ENCODE results near the gene P2RY2. TPM values are rescaled to one million over a fixed set of nuclear protein-coding genes. Genes with fewer than 3 reads are reported as not detected.

The P2RY2 gene
- total and polyA plus RNA-seq, 2 experiments from 2014 or later = 0.63 to 1.6 TPM

DNA sequence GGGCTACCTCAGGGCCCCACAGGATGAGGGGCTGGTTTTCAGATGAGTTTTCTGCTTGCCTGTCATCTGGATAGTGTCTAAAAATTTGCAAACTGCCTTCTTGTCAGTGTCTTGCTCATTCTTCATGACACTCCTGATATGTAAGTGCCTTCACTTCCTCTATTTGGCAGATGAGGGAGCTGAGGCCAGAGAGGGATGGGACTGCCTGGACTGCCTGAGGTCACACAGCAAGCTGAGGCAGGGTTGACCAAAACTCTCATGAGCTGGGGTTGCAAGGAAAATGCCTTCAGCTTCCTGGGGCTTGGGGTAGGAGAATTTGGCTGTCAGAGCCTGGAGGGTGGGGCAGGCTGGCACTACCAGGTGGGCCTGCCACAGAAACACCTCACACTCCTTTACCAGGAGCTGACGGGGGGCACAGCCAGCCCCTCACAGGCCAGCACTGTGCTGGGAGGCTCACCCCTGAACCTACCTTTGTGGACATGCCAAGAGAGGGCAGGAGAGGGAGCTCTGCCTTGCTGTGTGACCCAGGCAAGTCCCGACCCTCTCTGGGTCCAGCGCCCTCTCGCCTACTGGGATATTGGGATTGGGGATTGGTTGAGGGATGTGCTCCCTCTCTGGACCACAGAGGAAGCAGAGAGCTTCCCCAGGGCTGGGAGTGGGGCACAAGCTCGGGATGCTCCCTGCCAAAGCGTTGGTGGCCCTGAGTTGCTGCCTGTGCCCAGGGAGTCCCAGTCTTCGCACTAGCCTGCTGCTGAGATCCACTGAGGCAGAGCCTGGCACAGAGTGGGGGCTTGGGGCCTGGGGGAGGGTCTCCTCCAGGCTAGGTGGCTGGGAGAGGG lies 52.2 kb downstream of the P2RY2 start:
- ATAC-seq (peak; percentile 17; the same call in 2 of the 3 replicates), DNase-seq (ENCODE audit: low spot score) (no peak)
- Histone ChIP-seq H3K4me2 (peak overlapping the region; percentile 27; the same call in 1 of the 2 replicates), H3K36me3 (ENCODE audit: insufficient read depth) (no peaks in the 10 kb centered on the region), H3K27ac (ENCODE audit: low read depth) (no peak overlapping the region), H3K9me2 (ENCODE audit: insufficient read depth) (no peaks in the 10 kb centered on the region), H3K79me2 (replicated peaks; ENCODE audit: insufficient read depth) (no peaks in the 10 kb centered on the region), H3K4me1 (ENCODE audit: insufficient read depth) (peaks cover 3% of the 10 kb centered on the region; the same call in 1 of the 2 replicates), H3K4me3 (no peak overlapping the region), H4K20me1 (replicated peaks; ENCODE audit: insufficient read depth) (no peaks in the 10 kb centered on the region), H2AFZ (no peak overlapping the region), H3F3A (replicated peaks; ENCODE audit: low read depth) (no peaks in the 10 kb centered on the region), H3K27me3 (ENCODE audit: insufficient read depth) (peaks cover 9% of the 10 kb centered on the region)
- Mint-ChIP-seq H3K9me3 (no peaks in the 10 kb centered on the region), H3K4me1 (peaks cover 46% of the 10 kb centered on the region), H3K27ac (no peak overlapping the region; the same call in 1 of the 2 replicates), H3K36me3 (ENCODE audit: low read depth) (no peaks in the 10 kb centered on the region), H3K27me3 (ENCODE audit: insufficient read depth, low read depth, poor library complexity) (peaks cover 20% of the 10 kb centered on the region), H3K4me3 (peak overlapping the region; percentile 33; the same call in 1 of the 3 replicates)
- TF ChIP-seq, protein P1, sequence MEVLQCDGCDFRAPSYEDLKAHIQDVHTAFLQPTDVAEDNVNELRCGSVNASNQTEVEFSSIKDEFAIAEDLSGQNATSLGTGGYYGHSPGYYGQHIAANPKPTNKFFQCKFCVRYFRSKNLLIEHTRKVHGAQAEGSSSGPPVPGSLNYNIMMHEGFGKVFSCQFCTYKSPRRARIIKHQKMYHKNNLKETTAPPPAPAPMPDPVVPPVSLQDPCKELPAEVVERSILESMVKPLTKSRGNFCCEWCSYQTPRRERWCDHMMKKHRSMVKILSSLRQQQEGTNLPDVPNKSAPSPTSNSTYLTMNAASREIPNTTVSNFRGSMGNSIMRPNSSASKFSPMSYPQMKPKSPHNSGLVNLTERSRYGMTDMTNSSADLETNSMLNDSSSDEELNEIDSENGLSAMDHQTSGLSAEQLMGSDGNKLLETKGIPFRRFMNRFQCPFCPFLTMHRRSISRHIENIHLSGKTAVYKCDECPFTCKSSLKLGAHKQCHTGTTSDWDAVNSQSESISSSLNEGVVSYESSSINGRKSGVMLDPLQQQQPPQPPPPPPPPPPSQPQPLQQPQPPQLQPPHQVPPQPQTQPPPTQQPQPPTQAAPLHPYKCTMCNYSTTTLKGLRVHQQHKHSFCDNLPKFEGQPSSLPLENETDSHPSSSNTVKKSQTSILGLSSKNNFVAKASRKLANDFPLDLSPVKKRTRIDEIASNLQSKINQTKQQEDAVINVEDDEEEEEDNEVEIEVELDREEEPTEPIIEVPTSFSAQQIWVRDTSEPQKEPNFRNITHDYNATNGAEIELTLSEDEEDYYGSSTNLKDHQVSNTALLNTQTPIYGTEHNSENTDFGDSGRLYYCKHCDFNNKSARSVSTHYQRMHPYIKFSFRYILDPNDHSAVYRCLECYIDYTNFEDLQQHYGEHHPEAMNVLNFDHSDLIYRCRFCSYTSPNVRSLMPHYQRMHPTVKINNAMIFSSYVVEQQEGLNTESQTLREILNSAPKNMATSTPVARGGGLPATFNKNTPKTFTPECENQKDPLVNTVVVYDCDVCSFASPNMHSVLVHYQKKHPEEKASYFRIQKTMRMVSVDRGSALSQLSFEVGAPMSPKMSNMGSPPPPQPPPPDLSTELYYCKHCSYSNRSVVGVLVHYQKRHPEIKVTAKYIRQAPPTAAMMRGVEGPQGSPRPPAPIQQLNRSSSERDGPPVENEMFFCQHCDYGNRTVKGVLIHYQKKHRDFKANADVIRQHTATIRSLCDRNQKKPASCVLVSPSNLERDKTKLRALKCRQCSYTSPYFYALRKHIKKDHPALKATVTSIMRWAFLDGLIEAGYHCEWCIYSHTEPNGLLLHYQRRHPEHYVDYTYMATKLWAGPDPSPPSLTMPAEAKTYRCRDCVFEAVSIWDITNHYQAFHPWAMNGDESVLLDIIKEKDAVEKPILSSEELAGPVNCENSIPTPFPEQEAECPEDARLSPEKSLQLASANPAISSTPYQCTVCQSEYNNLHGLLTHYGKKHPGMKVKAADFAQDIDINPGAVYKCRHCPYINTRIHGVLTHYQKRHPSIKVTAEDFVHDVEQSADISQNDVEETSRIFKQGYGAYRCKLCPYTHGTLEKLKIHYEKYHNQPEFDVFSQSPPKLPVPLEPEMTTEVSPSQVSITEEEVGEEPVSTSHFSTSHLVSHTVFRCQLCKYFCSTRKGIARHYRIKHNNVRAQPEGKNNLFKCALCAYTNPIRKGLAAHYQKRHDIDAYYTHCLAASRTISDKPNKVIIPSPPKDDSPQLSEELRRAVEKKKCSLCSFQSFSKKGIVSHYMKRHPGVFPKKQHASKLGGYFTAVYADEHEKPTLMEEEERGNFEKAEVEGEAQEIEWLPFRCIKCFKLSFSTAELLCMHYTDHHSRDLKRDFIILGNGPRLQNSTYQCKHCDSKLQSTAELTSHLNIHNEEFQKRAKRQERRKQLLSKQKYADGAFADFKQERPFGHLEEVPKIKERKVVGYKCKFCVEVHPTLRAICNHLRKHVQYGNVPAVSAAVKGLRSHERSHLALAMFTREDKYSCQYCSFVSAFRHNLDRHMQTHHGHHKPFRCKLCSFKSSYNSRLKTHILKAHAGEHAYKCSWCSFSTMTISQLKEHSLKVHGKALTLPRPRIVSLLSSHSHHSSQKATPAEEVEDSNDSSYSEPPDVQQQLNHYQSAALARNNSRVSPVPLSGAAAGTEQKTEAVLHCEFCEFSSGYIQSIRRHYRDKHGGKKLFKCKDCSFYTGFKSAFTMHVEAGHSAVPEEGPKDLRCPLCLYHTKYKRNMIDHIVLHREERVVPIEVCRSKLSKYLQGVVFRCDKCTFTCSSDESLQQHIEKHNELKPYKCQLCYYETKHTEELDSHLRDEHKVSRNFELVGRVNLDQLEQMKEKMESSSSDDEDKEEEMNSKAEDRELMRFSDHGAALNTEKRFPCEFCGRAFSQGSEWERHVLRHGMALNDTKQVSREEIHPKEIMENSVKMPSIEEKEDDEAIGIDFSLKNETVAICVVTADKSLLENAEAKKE (CRISPR knock-in tag; IDR thresholded peaks at IDR 0.05) = no peak
- TF ChIP-seq, protein P2, sequence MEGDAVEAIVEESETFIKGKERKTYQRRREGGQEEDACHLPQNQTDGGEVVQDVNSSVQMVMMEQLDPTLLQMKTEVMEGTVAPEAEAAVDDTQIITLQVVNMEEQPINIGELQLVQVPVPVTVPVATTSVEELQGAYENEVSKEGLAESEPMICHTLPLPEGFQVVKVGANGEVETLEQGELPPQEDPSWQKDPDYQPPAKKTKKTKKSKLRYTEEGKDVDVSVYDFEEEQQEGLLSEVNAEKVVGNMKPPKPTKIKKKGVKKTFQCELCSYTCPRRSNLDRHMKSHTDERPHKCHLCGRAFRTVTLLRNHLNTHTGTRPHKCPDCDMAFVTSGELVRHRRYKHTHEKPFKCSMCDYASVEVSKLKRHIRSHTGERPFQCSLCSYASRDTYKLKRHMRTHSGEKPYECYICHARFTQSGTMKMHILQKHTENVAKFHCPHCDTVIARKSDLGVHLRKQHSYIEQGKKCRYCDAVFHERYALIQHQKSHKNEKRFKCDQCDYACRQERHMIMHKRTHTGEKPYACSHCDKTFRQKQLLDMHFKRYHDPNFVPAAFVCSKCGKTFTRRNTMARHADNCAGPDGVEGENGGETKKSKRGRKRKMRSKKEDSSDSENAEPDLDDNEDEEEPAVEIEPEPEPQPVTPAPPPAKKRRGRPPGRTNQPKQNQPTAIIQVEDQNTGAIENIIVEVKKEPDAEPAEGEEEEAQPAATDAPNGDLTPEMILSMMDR (conservative IDR thresholded peaks at IDR 0.05; ENCODE audit: low read depth in 2 of 2) = 0 out of 4 replicates have a peak, but pooled peaks of 1 of the 2 experiments have one; percentile 13

All from GM23338 (cell line).